Measurements from ENCODE around the gene ACRV1. TPM values are rescaled to one million over a fixed set of nuclear protein-coding genes. Genes with fewer than 3 reads are reported as not detected.
"Not testable (repeated sequence)": the region's sequence is repeated elsewhere in the genome, so short reads cannot be mapped to it uniquely, and the experiment has no call there.

The ACRV1 gene
- total RNA-seq (not detected), polyA plus RNA-seq (not detected)
- long read RNA-seq, donor 1: 0 reads
- long read RNA-seq, donor 2: 0 reads
- long read RNA-seq, donor 3: 0 reads

- no peak for ATAC-seq
- Histone ChIP-seq H3K4me3 (no peak within 1 kb of the TSS), H3K27me3 (peaks cover 0 to 7% (median 0%) of the 10 kb centered on the region in 7 donors), H3K27ac (no peak within 1 kb of the TSS), H3K9me3 (no peaks in the 10 kb centered on the region), H3K36me3 (peaks cover 0 to 10% (median 0%) of the 10 kb centered on the region in 9 donors), H3K4me1 (no peaks in the 10 kb centered on the region)
- no peak for DNase-seq
- intact Hi-C loops (cut with DNase I): no loop called here
- no peak for TF ChIP-seq CTCF (IDR thresholded peaks at IDR 0.05)
- WGBS, 2 donors: 98 to 100% methylated on average over 1 of the region's 1 CpG
Measured at GRCh38 chr11:125680747-125681146, at the start of gene ACRV1. TSS of gene ACRV1 (minus strand) at chr11:125680847. CDS start at chr11:125680780, 67 bp downstream.

- H3K9me3 ChIP-seq: no peaks in the 10 kb centered on the region
- DNase-seq: no peak
- peaks cover 0 to 4% (median 0%) of the 10 kb centered on the region in 7 donors for H3K27me3 ChIP-seq
- WGBS, 2 donors: 69 to 74% methylated on average over 3 of the region's 3 CpGs
- H3K27ac ChIP-seq: no peak overlapping the region
- no peak overlapping the region for H3K4me3 ChIP-seq
- intact Hi-C loops (cut with DNase I): no loop called here
- H3K4me1 ChIP-seq: no peaks in the 10 kb centered on the region
- ATAC-seq: no peak
- no peak for TF ChIP-seq CTCF (IDR thresholded peaks at IDR 0.05)
- H3K36me3 ChIP-seq: no peaks in the 10 kb centered on the region
Measured at GRCh38 chr11:125728969-125729368, 48.3 kb upstream of the ACRV1 start.

GRCh38 chr11:125724125-125724524, 43.5 kb upstream of the ACRV1 start:
- Histone ChIP-seq H3K9me3 (no peaks in the 10 kb centered on the region), H3K4me1 (no peaks in the 10 kb centered on the region), H3K27me3 (peaks cover 0 to 9% (median 0%) of the 10 kb centered on the region in 7 donors), H3K4me3 (no peak overlapping the region), H3K36me3 (no peaks in the 10 kb centered on the region), H3K27ac (no peak overlapping the region)
- intact Hi-C loops (cut with DNase I): no loop called here
- DNase-seq: no peak
- peak in 1 of 9 donors; percentile 10 for TF ChIP-seq CTCF (IDR thresholded peaks at IDR 0.05)
- ATAC-seq: no peak
- 74 to 89% methylated on average over 1 of the region's 1 CpG for WGBS, 2 donors

GRCh38 chr11:125720781-125721180, 40.1 kb upstream of the ACRV1 start:
- ATAC-seq (no peak), DNase-seq (no peak)
- Histone ChIP-seq H3K9me3 (peaks cover 0 to 12% (median 0%) of the 10 kb centered on the region in 11 donors), H3K4me1 (no peaks in the 10 kb centered on the region), H3K4me3 (no peak overlapping the region), H3K27me3 (peaks cover 0 to 9% (median 0%) of the 10 kb centered on the region in 7 donors), H3K36me3 (no peaks in the 10 kb centered on the region), H3K27ac (no peak overlapping the region)
- WGBS, 2 donors: 82 to 83% methylated on average over 6 of the region's 6 CpGs
- no peak for TF ChIP-seq CTCF (IDR thresholded peaks at IDR 0.05)
- intact Hi-C loops (cut with DNase I): no loop called here

GRCh38 chr11:125704686-125705085, 24.0 kb upstream of the ACRV1 start:
- not testable (repeated sequence) for H3K4me1 ChIP-seq, H3K36me3 ChIP-seq, H3K27me3 ChIP-seq, ATAC-seq, H3K27ac ChIP-seq, H3K4me3 ChIP-seq, DNase-seq
- intact Hi-C loops (cut with DNase I): loop anchor here in 1 of 10 donors (5.0 kb wide), 1 partner anchor 388 kb away; no protein-coding TSS in a partner anchor
- peaks cover 0 to 14% (median 0%) of the 10 kb centered on the region in 11 donors for H3K9me3 ChIP-seq
- 92% methylated on average over 17 to 24 of the region's 24 CpGs for WGBS, 2 donors
